HG03280 (cell line): ENCODE results near the gene KMT2A.

Experiments
- ATAC-seq: cut with Tn5 transposase; IDR thresholded peaks from one replicate; pipeline ENCODE4 v1.9.1; 2021; ENCODE audit warnings: mild to moderate bottlenecking, moderate library complexity; ENCODE audit not compliant: unreplicated experiment

KMT2A gene

DNA sequence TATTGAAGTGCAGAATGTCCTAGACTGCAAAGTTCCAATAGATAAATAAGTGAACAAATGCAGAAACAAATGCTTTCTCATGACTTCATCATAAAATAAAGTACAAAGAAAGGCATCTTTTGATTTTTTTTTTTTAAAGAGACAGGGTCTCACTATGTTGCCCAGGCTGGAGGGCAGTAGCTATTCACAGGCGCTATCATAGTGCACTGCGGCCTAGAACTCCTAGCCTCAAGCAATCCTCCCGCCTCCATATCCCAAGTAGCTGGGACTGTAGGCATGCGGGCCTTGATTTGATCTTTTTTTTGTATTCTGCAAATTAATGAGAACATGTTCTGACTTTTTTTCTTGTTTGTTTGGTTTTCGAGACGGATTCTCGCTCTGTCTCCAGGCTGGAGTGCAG lies 138.3 kb downstream of the KMT2A start:
- ATAC-seq: no peak
